GM19238 (cell line): Measurements from ENCODE around the gene PPP2R3A.
A peak's percentile ranks its signal among the peaks of the same experiment; 100 is the strongest.
"Not testable (repeated sequence)": the region's sequence is repeated elsewhere in the genome, so short reads cannot be mapped to it uniquely, and the experiment has no call there.

Experiments
- DNase-seq: peaks from one replicate; pipeline ENCODE4 v3.0.0; 2011; ENCODE audit warnings: low spot score; ENCODE audit not compliant: insufficient read length

Gene PPP2R3A, protein sequence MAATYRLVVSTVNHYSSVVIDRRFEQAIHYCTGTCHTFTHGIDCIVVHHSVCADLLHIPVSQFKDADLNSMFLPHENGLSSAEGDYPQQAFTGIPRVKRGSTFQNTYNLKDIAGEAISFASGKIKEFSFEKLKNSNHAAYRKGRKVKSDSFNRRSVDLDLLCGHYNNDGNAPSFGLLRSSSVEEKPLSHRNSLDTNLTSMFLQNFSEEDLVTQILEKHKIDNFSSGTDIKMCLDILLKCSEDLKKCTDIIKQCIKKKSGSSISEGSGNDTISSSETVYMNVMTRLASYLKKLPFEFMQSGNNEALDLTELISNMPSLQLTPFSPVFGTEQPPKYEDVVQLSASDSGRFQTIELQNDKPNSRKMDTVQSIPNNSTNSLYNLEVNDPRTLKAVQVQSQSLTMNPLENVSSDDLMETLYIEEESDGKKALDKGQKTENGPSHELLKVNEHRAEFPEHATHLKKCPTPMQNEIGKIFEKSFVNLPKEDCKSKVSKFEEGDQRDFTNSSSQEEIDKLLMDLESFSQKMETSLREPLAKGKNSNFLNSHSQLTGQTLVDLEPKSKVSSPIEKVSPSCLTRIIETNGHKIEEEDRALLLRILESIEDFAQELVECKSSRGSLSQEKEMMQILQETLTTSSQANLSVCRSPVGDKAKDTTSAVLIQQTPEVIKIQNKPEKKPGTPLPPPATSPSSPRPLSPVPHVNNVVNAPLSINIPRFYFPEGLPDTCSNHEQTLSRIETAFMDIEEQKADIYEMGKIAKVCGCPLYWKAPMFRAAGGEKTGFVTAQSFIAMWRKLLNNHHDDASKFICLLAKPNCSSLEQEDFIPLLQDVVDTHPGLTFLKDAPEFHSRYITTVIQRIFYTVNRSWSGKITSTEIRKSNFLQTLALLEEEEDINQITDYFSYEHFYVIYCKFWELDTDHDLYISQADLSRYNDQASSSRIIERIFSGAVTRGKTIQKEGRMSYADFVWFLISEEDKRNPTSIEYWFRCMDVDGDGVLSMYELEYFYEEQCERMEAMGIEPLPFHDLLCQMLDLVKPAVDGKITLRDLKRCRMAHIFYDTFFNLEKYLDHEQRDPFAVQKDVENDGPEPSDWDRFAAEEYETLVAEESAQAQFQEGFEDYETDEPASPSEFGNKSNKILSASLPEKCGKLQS (N-terminal part only)

DNA sequence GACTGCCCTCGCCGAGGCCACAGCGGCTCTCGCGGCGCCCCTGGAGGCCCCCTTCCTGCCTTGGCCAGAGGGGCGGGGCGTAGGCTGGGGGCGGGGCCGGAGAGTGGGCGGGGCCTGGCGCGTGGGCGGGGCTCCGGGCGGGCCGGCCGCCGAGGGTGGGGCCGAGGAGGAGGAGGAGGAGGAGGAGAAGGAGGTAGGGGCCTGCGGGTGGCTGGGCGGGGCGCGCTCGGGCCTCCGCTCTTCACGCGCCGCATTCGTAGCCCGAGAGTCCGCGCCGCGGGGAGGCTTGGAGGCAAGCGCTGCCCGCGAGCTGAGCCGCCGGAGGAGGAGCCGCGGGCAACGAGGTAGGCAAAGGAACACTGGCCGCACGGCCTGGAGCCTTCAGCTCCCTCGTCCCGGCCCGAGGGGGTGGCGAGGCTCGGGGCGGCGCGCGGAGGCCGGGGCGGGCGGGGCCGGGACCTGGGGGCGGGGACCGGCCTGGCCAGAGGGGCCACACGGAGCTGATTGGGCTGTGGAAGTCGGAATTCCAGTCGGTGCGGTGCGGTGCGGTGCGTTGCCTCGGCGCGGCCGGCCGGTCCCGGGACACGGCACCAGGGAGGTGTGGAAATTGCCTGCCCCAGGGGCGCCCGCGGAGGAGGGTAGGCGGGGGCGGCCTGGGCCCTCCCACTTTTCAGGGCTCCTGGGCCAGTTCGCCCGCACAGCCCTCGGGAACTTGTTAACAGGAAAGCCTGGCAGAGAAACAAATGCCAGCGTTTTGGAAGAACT lies at the start of gene PPP2R3A:
Gene PPP2R3A, plus strand, starts transcription at position 223 of the 765 bp plus-strand sequence. CDS start 35,771 bp downstream, outside the sequence.
- peak; percentile 44 for DNase-seq

- DNase-seq: no peak
These were observed 49.2 kb upstream of the PPP2R3A start for GRCh38 chr3:135916310-135916709.

DNA sequence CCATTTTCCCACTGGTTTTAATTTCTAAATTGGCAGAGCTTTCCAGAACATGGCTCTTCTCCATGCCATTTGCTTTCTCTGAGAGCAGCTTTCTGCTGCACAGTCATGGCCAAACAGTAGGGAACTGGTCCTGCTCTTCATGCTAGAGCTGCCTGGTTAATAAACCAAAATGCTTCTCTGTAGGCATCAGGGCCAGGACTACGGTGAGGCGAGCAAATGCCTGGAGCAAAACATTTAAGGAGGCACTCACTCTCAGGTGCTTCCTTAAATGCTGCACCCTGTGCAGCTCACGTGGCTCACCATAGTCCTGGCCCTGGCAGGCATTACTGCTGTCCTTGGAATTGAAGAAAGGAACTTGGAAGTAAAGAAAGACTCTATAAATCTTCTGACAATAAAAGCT lies 48.5 kb upstream of the PPP2R3A start:
- no peak for DNase-seq

DNA sequence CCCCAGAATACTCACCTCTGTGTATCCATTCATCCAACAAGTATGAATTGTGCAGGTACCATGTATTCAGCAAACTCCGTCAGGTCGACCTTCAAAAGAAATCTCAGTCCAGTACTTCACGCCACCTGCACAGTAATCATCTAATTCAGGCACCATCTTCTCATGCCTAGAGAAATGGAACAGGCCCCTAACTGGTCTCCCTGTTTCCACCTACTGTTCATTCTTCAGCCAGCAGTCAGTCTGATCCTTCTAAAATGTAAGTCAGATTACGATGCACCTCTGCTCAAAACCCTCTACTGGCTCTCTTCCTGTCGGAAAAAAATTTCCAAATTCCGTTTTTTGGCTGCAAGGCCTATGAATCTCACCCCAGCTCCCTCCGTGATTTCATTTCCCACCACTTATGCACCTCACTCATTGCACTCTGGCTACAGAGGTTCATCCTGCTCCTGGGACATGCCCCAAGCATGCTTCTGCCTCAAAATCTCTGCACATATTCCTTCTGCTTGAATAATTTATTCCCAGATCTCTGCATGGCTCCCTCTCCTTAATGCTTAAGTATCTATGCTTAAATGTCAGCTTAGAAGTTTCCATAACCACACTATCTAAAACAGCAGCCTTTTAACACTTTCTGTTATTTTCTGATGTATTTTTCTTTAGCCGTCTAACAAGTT lies 47.5 kb upstream of the PPP2R3A start:
- DNase-seq: no peak

DNA sequence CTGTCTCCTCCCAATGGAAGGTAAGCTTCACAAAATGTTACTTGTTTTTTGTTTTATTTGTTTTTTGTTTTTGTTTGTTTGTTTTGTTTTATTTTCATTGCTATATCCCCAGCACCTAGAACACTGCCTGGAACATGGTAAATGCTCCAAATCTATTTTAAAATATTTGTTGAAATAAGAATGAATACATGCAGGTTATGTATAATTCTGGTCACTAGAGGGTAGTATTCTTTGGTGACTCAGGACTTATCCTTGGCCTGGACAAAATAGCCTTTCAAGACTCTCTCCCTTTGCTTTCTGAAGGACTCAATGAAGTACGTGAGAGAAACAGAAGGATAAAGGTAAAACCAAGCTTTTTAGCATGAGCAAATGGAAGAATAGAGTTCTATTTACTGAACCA lies 46.9 kb upstream of the PPP2R3A start:
- DNase-seq: no peak

GRCh38 chr3:135920275-135920674 lies 45.3 kb upstream of the PPP2R3A start:
- DNase-seq: no peak

GRCh38 chr3:135922903-135923250 lies 42.7 kb upstream of the PPP2R3A start:
- DNase-seq: no peak

DNA sequence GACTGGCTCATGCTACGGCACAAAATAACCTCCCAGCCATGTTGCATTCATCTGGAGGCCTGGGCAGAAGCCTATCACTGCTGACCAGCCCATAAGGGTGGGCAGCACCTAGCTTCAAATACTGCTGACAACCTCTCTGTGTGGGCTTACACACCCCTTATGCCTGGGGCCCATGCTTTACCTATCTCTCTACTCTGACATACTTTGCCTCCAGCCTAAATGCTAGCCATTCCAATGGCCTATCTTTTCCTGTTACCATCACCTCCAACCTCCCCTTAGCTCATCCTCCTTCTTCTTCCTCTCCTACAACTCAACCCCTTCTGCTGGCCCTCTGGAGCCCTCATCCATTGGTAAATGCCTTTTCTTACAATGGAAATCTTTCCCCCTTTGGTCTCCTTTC lies 41.0 kb upstream of the PPP2R3A start:
- no peak for DNase-seq

GRCh38 chr3:135926664-135927063 lies 38.9 kb upstream of the PPP2R3A start:
- no peak for DNase-seq

DNA sequence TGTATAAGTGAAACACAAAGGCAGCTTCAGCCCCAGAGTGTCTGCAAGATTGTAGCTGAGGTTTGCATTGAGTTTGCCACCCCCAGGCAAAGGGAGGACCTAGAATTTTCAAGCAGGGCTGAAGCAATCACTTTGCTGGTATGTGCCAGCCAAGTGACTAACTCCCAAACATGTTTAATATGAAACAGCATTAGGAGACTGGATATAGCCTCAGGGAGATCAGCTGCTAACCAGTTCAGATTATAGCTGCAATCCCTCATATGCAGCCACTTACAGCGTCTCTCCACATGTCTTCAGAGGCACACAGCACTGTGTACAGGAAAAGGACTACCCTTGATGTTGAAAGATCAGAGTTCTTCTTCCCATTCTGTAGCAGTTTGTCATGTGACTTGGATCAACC lies 38.4 kb upstream of the PPP2R3A start:
- no peak for DNase-seq

GRCh38 chr3:135929670-135930069 lies 35.9 kb upstream of the PPP2R3A start:
- no peak for DNase-seq

GRCh38 chr3:135930255-135930654 lies 35.3 kb upstream of the PPP2R3A start:
- no peak for DNase-seq

GRCh38 chr3:135935171-135935570 lies 30.4 kb upstream of the PPP2R3A start:
- not testable (repeated sequence) for DNase-seq

DNA sequence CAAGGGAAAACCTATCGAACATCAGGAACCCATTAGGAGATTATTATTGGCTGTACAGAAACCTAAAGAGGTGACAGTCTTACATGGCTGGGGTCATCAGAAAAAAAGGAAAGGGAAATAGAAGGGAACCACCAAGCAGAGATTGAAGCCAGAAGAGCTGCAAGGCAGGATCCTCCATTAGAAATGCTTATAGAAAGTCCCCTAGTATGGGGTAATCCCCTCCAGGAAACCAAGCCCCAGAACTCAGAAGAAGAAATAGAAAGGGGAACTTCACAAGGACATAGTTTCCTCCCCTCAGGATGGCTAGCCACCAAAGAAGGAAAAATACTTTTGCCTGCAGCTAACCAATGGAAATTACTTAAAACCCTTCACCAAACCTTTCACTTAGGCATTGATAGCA lies 27.8 kb upstream of the PPP2R3A start:
- not testable (repeated sequence) for DNase-seq

GRCh38 chr3:135944831-135945230 lies 20.7 kb upstream of the PPP2R3A start:
- DNase-seq: no peak

GRCh38 chr3:135950941-135951340 lies 14.6 kb upstream of the PPP2R3A start:
- DNase-seq: no peak

DNA sequence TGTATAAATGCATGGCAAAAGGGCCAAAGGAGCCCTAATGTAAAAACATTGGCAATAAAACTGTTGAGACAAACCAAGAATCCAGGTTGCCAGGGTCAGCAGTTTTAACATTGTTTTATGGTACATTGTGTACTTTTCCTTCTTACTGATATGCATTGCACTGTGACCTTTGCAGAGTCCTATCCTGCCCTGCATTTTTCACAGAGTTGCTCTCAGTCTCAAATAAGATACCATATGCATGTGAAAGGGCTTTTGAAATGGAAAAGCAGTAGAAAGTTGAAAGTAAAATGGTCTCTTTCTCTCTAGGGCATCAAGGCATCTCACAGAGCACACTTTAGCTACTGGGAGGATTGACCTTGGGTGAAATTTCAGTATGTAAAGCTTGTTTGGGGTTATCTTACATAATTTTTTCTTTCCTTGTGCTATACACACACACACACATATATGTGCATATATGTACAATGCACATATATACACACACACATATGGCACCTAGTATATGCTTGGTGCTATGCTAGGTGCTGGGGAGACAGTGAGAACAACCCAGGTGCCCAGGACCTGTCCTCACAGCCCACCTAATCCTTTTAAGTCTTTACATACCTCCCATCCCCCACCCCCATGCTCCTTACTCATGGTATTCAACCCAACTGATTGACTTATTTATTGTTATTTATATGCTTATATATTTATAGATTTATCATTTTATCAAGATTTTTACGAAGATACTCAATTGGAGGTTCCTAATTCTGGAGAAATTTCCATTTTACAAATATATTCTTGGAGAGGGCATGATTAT lies 1.2 kb upstream of the PPP2R3A start:
- DNase-seq: no peak

GRCh38 chr3:135965129-135965505 lies 411 bp upstream of the PPP2R3A start:
- no peak for DNase-seq

- DNase-seq: no peak
These were observed 888 bp downstream of the PPP2R3A start for GRCh38 chr3:135966271-135966961.
